ENCODE results near the gene AGPAT3.
A peak's percentile ranks its signal among the peaks of the same experiment; 100 is the strongest.

The AGPAT3 gene

GRCh38 chr21:44005593-44005992, 140.6 kb downstream of the AGPAT3 start:
- DNase-seq = no peak

GRCh38 chr21:44006017-44006619, 141.1 kb downstream of the AGPAT3 start:
- peak; percentile 94 for DNase-seq

GRCh38 chr21:44006656-44007055, 141.6 kb downstream of the AGPAT3 start:
- peak; percentile 22 for DNase-seq

GRCh38 chr21:44010429-44010828, 145.4 kb downstream of the AGPAT3 start:
- DNase-seq = no peak

GRCh38 chr21:44011123-44011522, 146.1 kb downstream of the AGPAT3 start:
- no peak for DNase-seq

GRCh38 chr21:44011579-44012473, 146.8 kb downstream of the AGPAT3 start, which contains the start of gene TRAPPC10:
Gene TRAPPC10, plus strand, starts transcription at chr21:44012309. Its CDS starts 185 bp downstream, at chr21:44012494.
- DNase-seq = peak; percentile 85

- peak; percentile 22 for DNase-seq
These were observed 147.7 kb downstream of the AGPAT3 start for GRCh38 chr21:44012474-44013379.

- peak; percentile 11 for DNase-seq
These were observed 148.5 kb downstream of the AGPAT3 start for GRCh38 chr21:44013380-44014088.

- DNase-seq = no peak
These were observed 152.6 kb downstream of the AGPAT3 start for GRCh38 chr21:44017601-44018000.

GRCh38 chr21:44018127-44018526, 153.1 kb downstream of the AGPAT3 start:
- DNase-seq = no peak

- DNase-seq = no peak
These were observed 154.0 kb downstream of the AGPAT3 start for GRCh38 chr21:44018813-44019567.

- no peak for DNase-seq
These were observed 154.5 kb downstream of the AGPAT3 start for GRCh38 chr21:44019568-44019958.

- no peak for DNase-seq
These were observed 155.5 kb downstream of the AGPAT3 start for GRCh38 chr21:44020551-44020950.

GRCh38 chr21:44021064-44021463, 156.0 kb downstream of the AGPAT3 start:
- no peak for DNase-seq

- no peak for DNase-seq
These were observed 159.2 kb downstream of the AGPAT3 start for GRCh38 chr21:44024257-44024656.

GRCh38 chr21:44024887-44025353, 159.9 kb downstream of the AGPAT3 start:
- DNase-seq = peak; percentile 42

GRCh38 chr21:44027607-44028286, 162.7 kb downstream of the AGPAT3 start:
- DNase-seq = no peak

- DNase-seq = no peak
These were observed 163.2 kb downstream of the AGPAT3 start for GRCh38 chr21:44028287-44028659.

- DNase-seq = no peak
These were observed 164.6 kb downstream of the AGPAT3 start for GRCh38 chr21:44029460-44030087.

- DNase-seq = no peak
These were observed 170.2 kb downstream of the AGPAT3 start for GRCh38 chr21:44035244-44035643.
